Type B pancreatic cell (in vitro differentiated cells): ENCODE data around the gene SLC28A3. TPM values are rescaled to one million over a fixed set of nuclear protein-coding genes. Genes with fewer than 3 reads are reported as not detected.
"Not testable (repeated sequence)": the region's sequence is repeated elsewhere in the genome, so short reads cannot be mapped to it uniquely, and the experiment has no call there.

Experiments used
- DNase-seq: peaks from one replicate; pipeline ENCODE4 v3.0.0; 2021; ENCODE audit warnings: mixed read lengths; ENCODE audit not compliant: unreplicated experiment; ENCODE audit errors: extremely low spot score
- H3K27ac Mint-ChIP-seq: 2 replicates; pipeline ENCODE4 v1.8.0; 2021; ENCODE audit warnings: mild to moderate bottlenecking, mixed read lengths
- H3K27me3 Mint-ChIP-seq: 2 replicates; pipeline ENCODE4 v1.8.0; 2021; ENCODE audit warnings: mixed read lengths
- H3K36me3 Mint-ChIP-seq: 2 replicates; pipeline ENCODE4 v1.8.0; 2021; ENCODE audit warnings: mixed read lengths
- H3K4me1 Mint-ChIP-seq: one replicate; pipeline ENCODE4 v1.8.0; 2021; ENCODE audit warnings: mixed read lengths; ENCODE audit not compliant: unreplicated experiment
- H3K4me3 Mint-ChIP-seq: 2 replicates; pipeline ENCODE4 v1.8.0; 2021; ENCODE audit warnings: mild to moderate bottlenecking, mixed read lengths
- H3K9me3 Mint-ChIP-seq: 2 replicates; pipeline ENCODE4 v1.8.0; 2021; ENCODE audit warnings: mixed read lengths
- CTCF ChIP-seq: fragments of 200-600 bp; sonication (generic); conservative IDR thresholded peaks from 2 replicates; pipeline ENCODE4 v1.5.0; 2021; ENCODE audit warnings: antibody characterized with exemption, mild to moderate bottlenecking
- long read RNA-seq: library from polyadenylated mRNA; unstranded; transcript quantifications from one replicate; pipeline ENCODE4 v2.0.0, GENCODE V29; 2020
- total RNA-seq: library from RNA; stranded (reverse); gene quantifications from 2 replicates; pipeline ENCODE4 v1.2.1, GENCODE V29; 2021; ENCODE audit warnings: low replicate concordance

Gene SLC28A3
- total RNA-seq: 2.4 and 7.2 TPM in 2 replicates
- long read RNA-seq, full-length matches to known transcripts: 8 of 18 reads
- long read RNA-seq, partial matches to known transcripts: 2 of 18 reads
- long read RNA-seq, other reads (novel, unspliced or antisense): 8 of 18 reads

GRCh38 chr9:84340535-84340934 lies at the start of gene SLC28A3:
SLC28A3 (minus strand) TSS chr9:84340758; CDS start chr9:84340633, 125 bp downstream.
- H3K9me3 Mint-ChIP-seq: no peaks in the 10 kb centered on the region
- no peaks in the 10 kb centered on the region for H3K36me3 Mint-ChIP-seq
- TF ChIP-seq CTCF: no peak
- peak within 1 kb of the TSS; percentile 80 for H3K4me3 Mint-ChIP-seq
- H3K27ac Mint-ChIP-seq: peak within 1 kb of the TSS; percentile 90
- H3K4me1 Mint-ChIP-seq: peaks cover 11% of the 10 kb centered on the region
- no peak for DNase-seq
- no peaks in the 10 kb centered on the region for H3K27me3 Mint-ChIP-seq

GRCh38 chr9:84390254-84390653 lies 49.7 kb upstream of the SLC28A3 start:
- not testable (repeated sequence) for DNase-seq, H3K27ac Mint-ChIP-seq, H3K4me3 Mint-ChIP-seq, H3K9me3 Mint-ChIP-seq, H3K27me3 Mint-ChIP-seq, H3K36me3 Mint-ChIP-seq
- H3K4me1 Mint-ChIP-seq: peaks cover 10% of the 10 kb centered on the region

- no peak for DNase-seq
- Mint-ChIP-seq H3K4me3 (no peak overlapping the region), H3K27ac (no peak overlapping the region), H3K9me3 (no peaks in the 10 kb centered on the region), H3K27me3 (no peaks in the 10 kb centered on the region), H3K4me1 (peaks cover 10% of the 10 kb centered on the region), H3K36me3 (no peaks in the 10 kb centered on the region)
- TF ChIP-seq CTCF: no peak
These were observed 47.3 kb upstream of the SLC28A3 start for GRCh38 chr9:84387821-84388220.

GRCh38 chr9:84386753-84387152 lies 46.2 kb upstream of the SLC28A3 start:
- H3K27ac Mint-ChIP-seq: no peak overlapping the region
- no peak for TF ChIP-seq CTCF
- H3K9me3 Mint-ChIP-seq: no peaks in the 10 kb centered on the region
- H3K36me3 Mint-ChIP-seq: no peaks in the 10 kb centered on the region
- no peak overlapping the region for H3K4me3 Mint-ChIP-seq
- no peak for DNase-seq
- peaks cover 10% of the 10 kb centered on the region for H3K4me1 Mint-ChIP-seq
- H3K27me3 Mint-ChIP-seq: no peaks in the 10 kb centered on the region

GRCh38 chr9:84385386-84386040 lies 45.0 kb upstream of the SLC28A3 start:
- Mint-ChIP-seq H3K27ac (peak overlapping the region; percentile 60), H3K36me3 (no peaks in the 10 kb centered on the region), H3K27me3 (no peaks in the 10 kb centered on the region), H3K4me3 (peak overlapping the region; percentile 42), H3K4me1 (peaks cover 10% of the 10 kb centered on the region), H3K9me3 (no peaks in the 10 kb centered on the region)
- DNase-seq: no peak
- TF ChIP-seq CTCF: no peak

- peaks cover 5% of the 10 kb centered on the region for H3K4me1 Mint-ChIP-seq
- DNase-seq: no peak
- no peaks in the 10 kb centered on the region for H3K27me3 Mint-ChIP-seq
- no peaks in the 10 kb centered on the region for H3K9me3 Mint-ChIP-seq
- no peak overlapping the region for H3K27ac Mint-ChIP-seq
- TF ChIP-seq CTCF: no peak
- H3K4me3 Mint-ChIP-seq: no peak overlapping the region
- no peaks in the 10 kb centered on the region for H3K36me3 Mint-ChIP-seq
These were observed 44.1 kb upstream of the SLC28A3 start for GRCh38 chr9:84384617-84385016.
